OCI-LY7 (cell line): ENCODE measurements around the gene C10orf53.

Experiments used
- EZH2phosphoT487 ChIP-seq: fragments of 200-600 bp; sonication (generic); IDR thresholded peaks from 2 replicates; pipeline ENCODE4 v1.6.1; 2018; ENCODE audit warnings: low read depth, borderline replicate concordance, mild to moderate bottlenecking, mixed run types, antibody characterized with exemption, low read length, moderate library complexity, mixed read lengths
- TF ChIP-seq, protein P1 (sequence below): fragments of 200-600 bp; sonication (generic); conservative IDR thresholded peaks from 2 replicates; pipeline ENCODE4 v1.5.1; 2014; ENCODE audit warnings: mild to moderate bottlenecking, antibody characterized with exemption, low read length, moderate library complexity, mixed read lengths

GRCh38 chr10:49649294-49649693 is 30.2 kb upstream of the C10orf53 start:
- TF ChIP-seq, protein P1, sequence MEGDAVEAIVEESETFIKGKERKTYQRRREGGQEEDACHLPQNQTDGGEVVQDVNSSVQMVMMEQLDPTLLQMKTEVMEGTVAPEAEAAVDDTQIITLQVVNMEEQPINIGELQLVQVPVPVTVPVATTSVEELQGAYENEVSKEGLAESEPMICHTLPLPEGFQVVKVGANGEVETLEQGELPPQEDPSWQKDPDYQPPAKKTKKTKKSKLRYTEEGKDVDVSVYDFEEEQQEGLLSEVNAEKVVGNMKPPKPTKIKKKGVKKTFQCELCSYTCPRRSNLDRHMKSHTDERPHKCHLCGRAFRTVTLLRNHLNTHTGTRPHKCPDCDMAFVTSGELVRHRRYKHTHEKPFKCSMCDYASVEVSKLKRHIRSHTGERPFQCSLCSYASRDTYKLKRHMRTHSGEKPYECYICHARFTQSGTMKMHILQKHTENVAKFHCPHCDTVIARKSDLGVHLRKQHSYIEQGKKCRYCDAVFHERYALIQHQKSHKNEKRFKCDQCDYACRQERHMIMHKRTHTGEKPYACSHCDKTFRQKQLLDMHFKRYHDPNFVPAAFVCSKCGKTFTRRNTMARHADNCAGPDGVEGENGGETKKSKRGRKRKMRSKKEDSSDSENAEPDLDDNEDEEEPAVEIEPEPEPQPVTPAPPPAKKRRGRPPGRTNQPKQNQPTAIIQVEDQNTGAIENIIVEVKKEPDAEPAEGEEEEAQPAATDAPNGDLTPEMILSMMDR: no peak
- no peak for TF ChIP-seq EZH2phosphoT487
